Endothelial cell of umbilical vein (primary cell): ENCODE results near the gene ARHGEF16. TPM values are rescaled to one million over a fixed set of nuclear protein-coding genes. Genes with fewer than 3 reads are reported as not detected.

Experiments used
- BruUV-seq: library from RNA; stranded (reverse); fragments of 400-500 nt; replicated peaks from 2 replicates; lab custom pipeline; 2021; lab: Mats Ljungman, UMichigan
- CTCF ChIA-PET: fragments of 300-600, 350-600 bp; sonication (Branson Sonifier 250); formaldehyde crosslinking; loops from one replicate; lab custom pipeline; 2021; ENCODE audit warnings: antibody characterized with exemption, inconsistent platforms; lab: Charles Lee
- POLR2A ChIA-PET: fragments of 300-600, 350-600 bp; sonication (Branson Sonifier 250); formaldehyde crosslinking; loops from one replicate; lab custom pipeline; 2021; ENCODE audit warnings: antibody characterized with exemption, inconsistent platforms; lab: Charles Lee
- DNase-seq: peaks from one replicate; pipeline ENCODE4 v3.0.0-alpha.2; 2011; ENCODE audit warnings: low read depth, low spot score
- FAIRE-seq: peaks from 2 replicates; lab custom pipeline; 2011; peaks lifted over from hg19 to GRCh38; lab: Jason Lieb, UNC
- H2AFZ ChIP-seq: 2 replicates; pipeline ENCODE4 v1.6.0; 2012; ENCODE audit warnings: low read depth, low read length, control low read depth, inconsistent platforms
- H3K27ac ChIP-seq: 2 replicates; pipeline ENCODE4 v1.5.1; 2011; ENCODE audit warnings: low read depth, mild to moderate bottlenecking, control low read depth, low read length, moderate library complexity; ENCODE audit not compliant: insufficient read depth
- H3K27me3 ChIP-seq, 2 experiments: 2 replicates each; pipeline versions ENCODE4 v1.6.0 to v1.6.1; 2011; ENCODE audit warnings: low read length in 2 of 2, mixed read lengths in 1 of 2; ENCODE audit not compliant: control insufficient read depth in 2 of 2, insufficient read depth in 2 of 2
- H3K36me3 ChIP-seq, 2 experiments: 2 replicates in 1 of 2; 3 replicates in 1 of 2; pipeline ENCODE4 v1.5.1; 2011; ENCODE audit warnings: low read length in 2 of 2, mild to moderate bottlenecking in 1 of 2, moderate library complexity in 1 of 2; ENCODE audit not compliant: control insufficient read depth in 2 of 2, insufficient read depth in 2 of 2; ENCODE audit errors: extremely low read depth in 1 of 2
- H3K4me1 ChIP-seq: 3 replicates; pipeline ENCODE4 v1.5.1; 2011; ENCODE audit warnings: mild to moderate bottlenecking, low read length; ENCODE audit not compliant: control insufficient read depth, insufficient read depth; ENCODE audit errors: extremely low read depth
- H3K4me2 ChIP-seq: 2 replicates; pipeline ENCODE4 v1.6.1; 2011; ENCODE audit warnings: low read length, control low read depth, mixed read lengths; ENCODE audit not compliant: insufficient read depth
- H3K4me3 ChIP-seq, 3 experiments: fragments of 200-600 bp in 1 of 3; sonication (generic), shearing (Covaris generic) in 1 of 3; replicated peaks in 1 of 3; 2 replicates each; pipeline ENCODE4 v1.5.1; 2011 to 2016; ENCODE audit warnings: control low read depth in 3 of 3, low read length in 3 of 3, mild to moderate bottlenecking in 2 of 3, inconsistent platforms in 1 of 3, low read depth in 1 of 3, moderate library complexity in 1 of 3; ENCODE audit not compliant: insufficient read depth in 1 of 3
- H3K79me2 ChIP-seq: 2 replicates; pipeline ENCODE4 v1.6.0; 2012; ENCODE audit warnings: low read length, inconsistent platforms; ENCODE audit not compliant: control insufficient read depth, insufficient read depth
- H3K9ac ChIP-seq: replicated peaks from 2 replicates; pipeline ENCODE3; 2011; ENCODE audit warnings: low read length, control low read depth; ENCODE audit not compliant: insufficient read depth; ENCODE audit errors: extremely low read depth
- H3K9me1 ChIP-seq: replicated peaks from 3 replicates; pipeline ENCODE4 v1.6.0; 2011; ENCODE audit warnings: mild to moderate bottlenecking, low read length; ENCODE audit not compliant: control insufficient read depth, insufficient read depth; ENCODE audit errors: extremely low read depth
- H3K9me3 ChIP-seq: replicated peaks from 2 replicates; pipeline ENCODE4 v1.5.1; 2012; ENCODE audit warnings: low read length, inconsistent platforms; ENCODE audit not compliant: control insufficient read depth, insufficient read depth
- H4K20me1 ChIP-seq: replicated peaks from 2 replicates; pipeline ENCODE3; 2011; ENCODE audit warnings: mild to moderate bottlenecking, low read length; ENCODE audit not compliant: control insufficient read depth, insufficient read depth; ENCODE audit errors: extremely low read depth
- CTCF ChIP-seq, 2 donors: IDR thresholded peaks; 1 replicate in 1 of 2; 2 replicates in 1 of 2; pipeline ENCODE4 v1.5.1; 2011; ENCODE audit warnings: low read length in 2 of 2, mild to moderate bottlenecking in 2 of 2, moderate library complexity in 2 of 2, control low read depth in 1 of 2, inconsistent platforms in 1 of 2, low read depth in 1 of 2; ENCODE audit not compliant: insufficient read depth in 1 of 2; ENCODE audit errors: extremely low read depth in 1 of 2
- EZH2 ChIP-seq: IDR thresholded peaks from 2 replicates; pipeline ENCODE4 v1.6.1; 2012; ENCODE audit warnings: borderline replicate concordance, low read depth, mild to moderate bottlenecking, moderate library complexity, low read length, inconsistent platforms; ENCODE audit not compliant: severe bottlenecking
- JUN ChIP-seq: IDR thresholded peaks from 2 replicates; pipeline ENCODE4 v1.6.1; 2011; ENCODE audit warnings: borderline replicate concordance, low read depth; ENCODE audit not compliant: insufficient read length, insufficient read depth
- POLR2A ChIP-seq: IDR thresholded peaks from 2 replicates; pipeline ENCODE4 v1.6.1; 2012; ENCODE audit warnings: low read depth, mild to moderate bottlenecking, control low read depth, low read length
- POLR2AphosphoS5 ChIP-seq: IDR thresholded peaks from 2 replicates; pipeline ENCODE4 v1.6.1; 2012; ENCODE audit warnings: low read depth, mild to moderate bottlenecking, control low read depth, low read length, moderate library complexity; ENCODE audit not compliant: insufficient read depth
- dilution Hi-C: fragments of 300-500 bp; cut with MboI; formaldehyde crosslinking; loops from one replicate; pipeline ENCODE4 v1.15.0; 2019; ENCODE audit warnings: low sequenced_read_pairs; ENCODE audit not compliant: extremely low pct_ligation_motif_present
- intact Hi-C: fragments of 100-400 bp; cut with micrococcal nuclease; formaldehyde crosslinking; loops from one replicate; pipeline ENCODE4 v1.10.0; 2022
- polyA plus RNA-seq, 4 experiments: library from polyadenylated mRNA; depleted of rRNA in 3 of 4; stranded (reverse) in 3 of 4; unstranded in 1 of 4; fragments of >200 nt; gene quantifications; 2 replicates each; pipeline versions ENCODE4 v1.2.1 to v1.2.3, GENCODE V29; 2011 to 2012; ENCODE audit warnings: missing spikeins in 1 of 4
- total RNA-seq: library from RNA; stranded (reverse); gene quantifications from 2 replicates; pipeline ENCODE4 v1.2.3, GENCODE V29; 2021
- TF ChIP-seq, protein P1 (sequence below): IDR thresholded peaks from 2 replicates; pipeline ENCODE4 v1.6.1; 2011; ENCODE audit not compliant: insufficient read depth, insufficient read length

The ARHGEF16 gene
- total and polyA plus RNA-seq, 2 donors (not counting 3 experiments of a cell fraction or from before 2014, with no cell fraction given): 0.52 to 1.3 TPM

DNA sequence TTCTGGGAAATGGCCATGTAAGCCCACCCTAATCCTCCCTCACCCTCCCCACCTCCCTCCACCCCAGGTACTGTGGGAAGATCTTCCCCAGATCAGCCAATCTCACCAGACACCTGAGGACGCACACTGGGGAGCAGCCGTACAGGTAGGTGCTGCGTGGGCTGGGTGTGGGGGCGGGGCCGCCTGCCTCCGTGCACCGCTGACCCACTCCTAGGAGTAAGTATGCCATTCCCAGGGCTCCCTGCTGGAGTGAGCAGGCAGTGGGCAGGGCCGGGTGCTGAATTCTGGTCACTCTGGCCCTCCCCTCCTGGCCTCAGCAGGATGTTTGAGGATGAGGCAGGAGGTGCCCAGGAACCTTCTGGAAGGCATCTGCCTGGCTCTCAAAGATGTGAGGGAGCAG is 35.9 kb upstream of the ARHGEF16 start:
- Histone ChIP-seq H3K79me2 (no peaks in the 10 kb centered on the region), H3K9ac (no peak overlapping the region), H3K9me1 (no peaks in the 10 kb centered on the region), H3K4me1 (no peaks in the 10 kb centered on the region), H4K20me1 (no peaks in the 10 kb centered on the region), H3K9me3 (no peaks in the 10 kb centered on the region), H3K27me3 (no peaks in the 10 kb centered on the region), H3K27ac (no peak overlapping the region), H3K4me2 (no peak overlapping the region), H3K36me3 (no peaks in the 10 kb centered on the region), H2AFZ (no peak overlapping the region), H3K4me3 (no peak overlapping the region)
- ChIA-PET CTCF (no interaction called here), POLR2A (no interaction called here)
- no peak for DNase-seq
- dilution Hi-C loops (no loop called here), intact Hi-C loops (loop anchor here (10.0 kb wide), 1 partner anchor 774 kb away; no protein-coding TSS in a partner anchor)
- no TSS peak for BruUV-seq
- FAIRE-seq: no peak
- TF ChIP-seq CTCF (IDR thresholded peaks at IDR 0.05; ENCODE audit: extremely low read depth in 1 of 2, insufficient read depth in 1 of 2, low read depth in 1 of 2, low read length in 2 of 2) (no peak), EZH2 (no peak), POLR2AphosphoS5 (no peak), POLR2A (no peak), JUN (no peak)
- TF ChIP-seq, protein P1, sequence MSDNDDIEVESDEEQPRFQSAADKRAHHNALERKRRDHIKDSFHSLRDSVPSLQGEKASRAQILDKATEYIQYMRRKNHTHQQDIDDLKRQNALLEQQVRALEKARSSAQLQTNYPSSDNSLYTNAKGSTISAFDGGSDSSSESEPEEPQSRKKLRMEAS: no peak
